ENCODE measurements around the gene CLMP. TPM values are rescaled to one million over a fixed set of nuclear protein-coding genes. Genes with fewer than 3 reads are reported as not detected.

The CLMP gene
- total RNA-seq, 1 donor from 2014 or later, result 34.5 TPM

- TF ChIP-seq CTCF (IDR thresholded peaks at IDR 0.05; ENCODE audit: insufficient read depth, low read length, severe bottlenecking), result no peak
- no peak for FAIRE-seq
- Histone ChIP-seq H3K27me3 (ENCODE audit: control insufficient read depth, insufficient read depth, low read length) (no peaks in the 10 kb centered on the region), H3K36me3 (ENCODE audit: control insufficient read depth, insufficient read depth, low read length) (no peaks in the 10 kb centered on the region), H3K4me3 (ENCODE audit: low read depth, low read length) (no peak overlapping the region)
- no peak for DNase-seq (ENCODE audit: low read depth)
Observed at GRCh38 chr11:123236879-123237278, 41.8 kb upstream of the CLMP start.

GRCh38 chr11:123235656-123236261 is 40.7 kb upstream of the CLMP start:
- FAIRE-seq (no peak), DNase-seq (ENCODE audit: low read depth) (no peak)
- no peaks in the 10 kb centered on the region for H3K27me3 ChIP-seq (ENCODE audit: control insufficient read depth, insufficient read depth, low read length)
- no peak for TF ChIP-seq CTCF (IDR thresholded peaks at IDR 0.05; ENCODE audit: insufficient read depth, low read length, severe bottlenecking)
- no peak overlapping the region for H3K4me3 ChIP-seq (ENCODE audit: low read depth, low read length)
- no peaks in the 10 kb centered on the region for H3K36me3 ChIP-seq (ENCODE audit: control insufficient read depth, insufficient read depth, low read length)

GRCh38 chr11:123235117-123235655 is 40.1 kb upstream of the CLMP start:
- H3K27me3 ChIP-seq (ENCODE audit: control insufficient read depth, insufficient read depth, low read length), result no peaks in the 10 kb centered on the region
- peak; percentile 56 for TF ChIP-seq CTCF (IDR thresholded peaks at IDR 0.05; ENCODE audit: insufficient read depth, low read length, severe bottlenecking)
- DNase-seq (ENCODE audit: low read depth) (no peak), FAIRE-seq (peak; percentile 55)
- H3K36me3 ChIP-seq (ENCODE audit: control insufficient read depth, insufficient read depth, low read length), result no peaks in the 10 kb centered on the region
- no peak overlapping the region for H3K4me3 ChIP-seq (ENCODE audit: low read depth, low read length)

- Histone ChIP-seq H3K36me3 (ENCODE audit: control insufficient read depth, insufficient read depth, low read length) (no peaks in the 10 kb centered on the region), H3K27me3 (ENCODE audit: control insufficient read depth, insufficient read depth, low read length) (no peaks in the 10 kb centered on the region), H3K4me3 (ENCODE audit: low read depth, low read length) (no peak overlapping the region)
- no peak for FAIRE-seq
- no peak for TF ChIP-seq CTCF (IDR thresholded peaks at IDR 0.05; ENCODE audit: insufficient read depth, low read length, severe bottlenecking)
- DNase-seq (ENCODE audit: low read depth), result no peak
Observed at GRCh38 chr11:123233975-123234334, 38.9 kb upstream of the CLMP start.

- H3K4me3 ChIP-seq (ENCODE audit: low read depth, low read length), result no peak overlapping the region
- no peaks in the 10 kb centered on the region for H3K27me3 ChIP-seq (ENCODE audit: control insufficient read depth, insufficient read depth, low read length)
- FAIRE-seq (no peak), DNase-seq (ENCODE audit: low read depth) (no peak)
- no peak for TF ChIP-seq CTCF (IDR thresholded peaks at IDR 0.05; ENCODE audit: insufficient read depth, low read length, severe bottlenecking)
- H3K36me3 ChIP-seq (ENCODE audit: control insufficient read depth, insufficient read depth, low read length), result no peaks in the 10 kb centered on the region
Observed at GRCh38 chr11:123233280-123233974, 38.4 kb upstream of the CLMP start.
